K562 (cell line): ENCODE measurements around the gene PPM1F. TPM values are rescaled to one million over a fixed set of nuclear protein-coding genes. Genes with fewer than 3 reads are reported as not detected.

ENCODE experiments used
- EWSR1 ChIP-seq: fragments of 450-650 bp; IDR thresholded peaks from 2 replicates; pipeline ENCODE4 v1.6.1; 2018; ENCODE audit warnings: borderline replicate concordance, mild to moderate bottlenecking, low read depth, moderate library complexity; ENCODE audit not compliant: partially characterized antibody
- IRF9 ChIP-seq: fragments of 450-650 bp; IDR thresholded peaks from 2 replicates; pipeline ENCODE4 v1.6.1; 2016; ENCODE audit warnings: missing biosample characterization, missing genetic modification characterization
- KLF16 ChIP-seq: IDR thresholded peaks from 2 replicates; pipeline ENCODE4 v1.6.1; 2016; ENCODE audit warnings: antibody characterized with exemption
- MEIS2 ChIP-seq: fragments of 450-650 bp; IDR thresholded peaks from 2 replicates; pipeline ENCODE4 v1.6.1; 2014; ENCODE audit warnings: mild to moderate bottlenecking; ENCODE audit not compliant: partially characterized antibody
- RAD21 ChIP-seq, 2 experiments: fragments of 250-450 bp in 1 of 2; fragments of 450-650 bp in 1 of 2; sonication (Bioruptor Pico) in 1 of 2; formaldehyde crosslinking in 1 of 2; IDR thresholded peaks in 1 of 2; conservative IDR thresholded peaks in 1 of 2; 2 replicates each; pipeline versions ENCODE4 v1.4.0 to v1.8.0; 2020 to 2022; ENCODE audit warnings: mild to moderate bottlenecking in 2 of 2, moderate library complexity in 1 of 2
- RBM25 ChIP-seq: fragments of 200-400 bp; formaldehyde crosslinking; IDR thresholded peaks from 2 replicates; pipeline ENCODE4 v1.6.1; 2018; ENCODE audit warnings: low read length, low read depth, moderate library complexity; ENCODE audit not compliant: severe bottlenecking
- RERE ChIP-seq: sonication (generic); formaldehyde crosslinking; IDR thresholded peaks from 2 replicates; pipeline ENCODE4 v1.8.0; 2023; ENCODE audit warnings: missing genetic modification reagents, mild to moderate bottlenecking, borderline replicate concordance
- RFX5 ChIP-seq: IDR thresholded peaks from 2 replicates; pipeline ENCODE4 v1.6.1; 2011; ENCODE audit warnings: low read depth, mild to moderate bottlenecking, improper control_type of control experiment, low read length
- ZBTB1 ChIP-seq: sonication (generic); formaldehyde crosslinking; IDR thresholded peaks from 2 replicates; pipeline ENCODE4 v1.8.1; 2023; ENCODE audit warnings: missing genetic modification reagents, low read depth, mild to moderate bottlenecking, borderline replicate concordance
- ZNF12 ChIP-seq: sonication (generic); formaldehyde crosslinking; IDR thresholded peaks from 2 replicates; pipeline ENCODE4 v1.4.0; 2020; ENCODE audit warnings: mild to moderate bottlenecking, missing genetic modification reagents
- ZNF165 ChIP-seq: fragments of 250-450 bp; sonication (Bioruptor Pico); IDR thresholded peaks from 2 replicates; pipeline ENCODE4 v1.4.0; 2020; ENCODE audit warnings: borderline replicate concordance
- ZNF253 ChIP-seq: fragments of 250-450 bp; sonication (Bioruptor Pico); conservative IDR thresholded peaks from 2 replicates; pipeline ENCODE4 v1.6.1; 2021; ENCODE audit warnings: mild to moderate bottlenecking
- polyA plus RNA-seq, 8 experiments: library from polyadenylated mRNA; depleted of rRNA in 4 of 8; stranded (reverse) in 5 of 8; unstranded in 3 of 8; fragments of >200 nt; fragmentation: Nextera tagmentation in 2 of 8; fragmentation: Illumina TruSeq in 1 of 8; extraction: Ambion mirVana in 2 of 8; extraction: Trizol in 1 of 8; gene quantifications; 2 replicates each; pipeline versions ENCODE4 v1.2.1 to v1.2.3, GENCODE V29; 2011 to 2014; ENCODE audit warnings: inconsistent platforms in 1 of 8, missing spikeins in 1 of 8
- total RNA-seq, 7 experiments: library from RNA; depleted of rRNA in 6 of 7; stranded (reverse); fragments of >200 nt in 6 of 7; fragmentation: Illumina TruSeq in 2 of 7; extraction: Trizol in 2 of 7; gene quantifications; 2 replicates each; pipeline versions ENCODE4 v1.2.1 to v1.2.3, GENCODE V29; 2011 to 2021; ENCODE audit warnings: low replicate concordance in 1 of 7
- TF ChIP-seq, protein P1 (sequence below): sonication (generic); formaldehyde crosslinking; IDR thresholded peaks from 2 replicates; pipeline ENCODE4 v1.9.0; 2022; ENCODE audit warnings: mild to moderate bottlenecking, missing genetic modification reagents
- TF ChIP-seq, protein P2 (sequence below), 2 experiments: IDR thresholded peaks in 1 of 2; conservative IDR thresholded peaks in 1 of 2; 2 replicates each; pipeline ENCODE4 v1.6.1; 2016; ENCODE audit warnings: low read depth in 2 of 2, mild to moderate bottlenecking in 1 of 2, missing compliant biosample characterization in 1 of 2, missing genetic modification characterization in 1 of 2, moderate library complexity in 1 of 2

The PPM1F gene
- total and polyA plus RNA-seq, 9 of the 15 experiments (the other 6 are each of a cell fraction or from before 2014, with no cell fraction given): 2.1 to 159 (median 64.0) TPM

GRCh38 chr22:21907638-21908522 is 44.8 kb downstream of the PPM1F start (continued):
- TF ChIP-seq ZBTB1 (CRISPR knock-in tag): 0 out of 2 replicates have a peak, but pooled peaks have one; percentile 19
- peak; percentile 62; the same call in 1 of the 2 replicates for TF ChIP-seq ZNF253 (CRISPR knock-in tag)
- TF ChIP-seq, protein P1, sequence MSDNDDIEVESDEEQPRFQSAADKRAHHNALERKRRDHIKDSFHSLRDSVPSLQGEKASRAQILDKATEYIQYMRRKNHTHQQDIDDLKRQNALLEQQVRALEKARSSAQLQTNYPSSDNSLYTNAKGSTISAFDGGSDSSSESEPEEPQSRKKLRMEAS (CRISPR knock-in tag): peak; percentile 47; the same call in 1 of the 2 replicates
- no peak for TF ChIP-seq ZNF12 (CRISPR knock-in tag)
- TF ChIP-seq KLF16: no peak
- peak; percentile 27 for TF ChIP-seq MEIS2
- no peak for TF ChIP-seq EWSR1
- peak; percentile 26; the same call in 1 of the 2 replicates for TF ChIP-seq IRF9 (tag)
- TF ChIP-seq, protein P2, sequence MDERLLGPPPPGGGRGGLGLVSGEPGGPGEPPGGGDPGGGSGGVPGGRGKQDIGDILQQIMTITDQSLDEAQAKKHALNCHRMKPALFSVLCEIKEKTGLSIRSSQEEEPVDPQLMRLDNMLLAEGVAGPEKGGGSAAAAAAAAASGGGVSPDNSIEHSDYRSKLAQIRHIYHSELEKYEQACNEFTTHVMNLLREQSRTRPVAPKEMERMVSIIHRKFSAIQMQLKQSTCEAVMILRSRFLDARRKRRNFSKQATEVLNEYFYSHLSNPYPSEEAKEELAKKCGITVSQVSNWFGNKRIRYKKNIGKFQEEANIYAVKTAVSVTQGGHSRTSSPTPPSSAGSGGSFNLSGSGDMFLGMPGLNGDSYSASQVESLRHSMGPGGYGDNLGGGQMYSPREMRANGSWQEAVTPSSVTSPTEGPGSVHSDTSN (CRISPR knock-in tag; IDR thresholded peaks at IDR 0.05; ENCODE audit: low read depth): no peak
- TF ChIP-seq, protein P2 (tag; conservative IDR thresholded peaks at IDR 0.05; ENCODE audit: low read depth): peak; percentile 45; the same call in 1 of the 2 replicates
- TF ChIP-seq RBM25: peak; percentile 13
- TF ChIP-seq RFX5: peak; percentile 48; the same call in 1 of the 2 replicates
- no peak for TF ChIP-seq ZNF165 (CRISPR knock-in tag)
- TF ChIP-seq RERE (CRISPR knock-in tag): 0 out of 2 replicates have a peak, but pooled peaks have one; percentile 27
- no peak for TF ChIP-seq RAD21 (CRISPR knock-in tag; conservative IDR thresholded peaks at IDR 0.05 in 1 of 2, IDR thresholded peaks at IDR 0.05 in 1 of 2)
